Esophagus squamous epithelium (tissue), 5 donors: ENCODE data around the gene PPFIBP1. TPM values are rescaled to one million over a fixed set of nuclear protein-coding genes. Genes with fewer than 3 reads are reported as not detected.
"Not testable (repeated sequence)": the region's sequence is repeated elsewhere in the genome, so short reads cannot be mapped to it uniquely, and the experiment has no call there.

Experiments
- DNase-seq: peaks from one replicate; lab custom pipeline; 2025; lab: John Stamatoyannopoulos, UW
- H3K27ac ChIP-seq, 4 donors: fragments of 200-600 bp; sonication (generic); one replicate each; pipeline ENCODE4 v1.5.1; 2016 to 2019; ENCODE audit warnings: mild to moderate bottlenecking in 1 of 4
- H3K27me3 ChIP-seq, 4 donors: fragments of 200-600 bp; sonication (generic); 1 replicate in 3 of 4; 2 replicates in 1 of 4; pipeline versions ENCODE4 v1.5.1 to v1.6.0; 2017 to 2021; ENCODE audit warnings: antibody characterized with exemption in 1 of 4
- H3K36me3 ChIP-seq, 3 donors: fragments of 200-600 bp; sonication (generic); one replicate each; pipeline ENCODE4 v1.5.1; 2016 to 2019
- H3K4me1 ChIP-seq, 3 donors: fragments of 200-600 bp; sonication (generic); one replicate each; pipeline ENCODE4 v1.5.1; 2017 to 2019
- H3K4me3 ChIP-seq, 4 donors: fragments of 200-600 bp; sonication (generic); 1 replicate in 3 of 4; 2 replicates in 1 of 4; pipeline ENCODE4 v1.5.1; 2016 to 2019; ENCODE audit warnings: mild to moderate bottlenecking in 2 of 4, moderate library complexity in 1 of 4
- H3K9me3 ChIP-seq, 3 donors: fragments of 200-600 bp; sonication (generic); one replicate each; pipeline ENCODE4 v1.5.1; 2016 to 2019
- POLR2A ChIP-seq, 4 donors: fragments of 450-650 bp; IDR thresholded peaks; one replicate each; pipeline ENCODE4 v1.6.1; 2017; ENCODE audit warnings: antibody characterized with exemption in 4 of 4, mild to moderate bottlenecking in 4 of 4, moderate library complexity in 3 of 4
- WGBS, 2 donors: methylation state at CpG; one replicate each; pipeline ENCODE4 v1.1.5; 2018; 5-methylcytosine and 5-hydroxymethylcytosine counted together
- intact Hi-C: fragments of 100-400 bp; cut with DNase I; formaldehyde crosslinking; loops from one replicate; pipeline ENCODE4 v1.15.0; 2022
- total RNA-seq, 4 donors: library from RNA; depleted of rRNA; stranded (reverse); fragments of >200 nt; gene quantifications; one replicate each; pipeline ENCODE4 v1.1.0, GENCODE V29; 2016
- TF ChIP-seq, protein P1 (sequence below), 6 experiments: fragments of 450-650 bp in 4 of 6; fragments of 200-600 bp in 2 of 6; sonication (generic) in 2 of 6; IDR thresholded peaks; one replicate each; pipeline ENCODE4 v1.5.1; 2016 to 2019; ENCODE audit warnings: antibody characterized with exemption in 6 of 6, mild to moderate bottlenecking in 4 of 6, moderate library complexity in 4 of 6
- donor health status: DM: yes; HTN: yes; CAD: no.

PPFIBP1 gene
- total RNA-seq, 4 donors from 2014 or later, result 41.9 to 62.6 (median 46.7) TPM

DNA sequence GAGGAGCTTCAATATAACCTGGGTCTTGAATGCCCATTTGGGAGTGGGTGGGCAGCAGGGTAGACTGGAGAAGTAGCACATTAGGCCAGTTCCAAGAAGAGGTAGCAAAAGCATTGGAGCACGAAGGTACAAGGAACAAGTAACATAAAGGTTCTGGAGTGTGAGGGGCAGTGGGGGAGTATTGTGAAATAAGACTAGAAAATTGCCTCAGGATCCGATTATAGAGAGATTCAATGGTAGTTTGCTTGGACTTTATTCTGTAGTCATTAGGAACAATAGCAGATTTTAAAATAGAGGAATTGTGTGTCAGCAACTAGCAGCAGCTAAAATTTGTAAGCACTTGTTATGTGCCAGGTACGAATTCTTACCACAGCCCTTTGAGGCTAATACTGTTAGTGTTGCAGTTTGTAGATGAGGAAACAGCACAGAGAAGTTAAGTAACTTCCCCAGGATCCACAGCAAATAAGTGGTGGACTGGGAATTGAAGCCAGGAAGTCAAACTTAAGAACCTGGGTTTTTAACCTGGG lies 61.8 kb downstream of the PPFIBP1 start:
- Histone ChIP-seq H3K4me1 (peaks cover 34 to 88% (median 53%) of the 10 kb centered on the region in 3 donors), H3K27ac (no peak overlapping the region), H3K9me3 (no peaks in the 10 kb centered on the region), H3K36me3 (no peaks in the 10 kb centered on the region), H3K27me3 (no peaks in the 10 kb centered on the region), H3K4me3 (no peak overlapping the region)
- TF ChIP-seq, protein P1, sequence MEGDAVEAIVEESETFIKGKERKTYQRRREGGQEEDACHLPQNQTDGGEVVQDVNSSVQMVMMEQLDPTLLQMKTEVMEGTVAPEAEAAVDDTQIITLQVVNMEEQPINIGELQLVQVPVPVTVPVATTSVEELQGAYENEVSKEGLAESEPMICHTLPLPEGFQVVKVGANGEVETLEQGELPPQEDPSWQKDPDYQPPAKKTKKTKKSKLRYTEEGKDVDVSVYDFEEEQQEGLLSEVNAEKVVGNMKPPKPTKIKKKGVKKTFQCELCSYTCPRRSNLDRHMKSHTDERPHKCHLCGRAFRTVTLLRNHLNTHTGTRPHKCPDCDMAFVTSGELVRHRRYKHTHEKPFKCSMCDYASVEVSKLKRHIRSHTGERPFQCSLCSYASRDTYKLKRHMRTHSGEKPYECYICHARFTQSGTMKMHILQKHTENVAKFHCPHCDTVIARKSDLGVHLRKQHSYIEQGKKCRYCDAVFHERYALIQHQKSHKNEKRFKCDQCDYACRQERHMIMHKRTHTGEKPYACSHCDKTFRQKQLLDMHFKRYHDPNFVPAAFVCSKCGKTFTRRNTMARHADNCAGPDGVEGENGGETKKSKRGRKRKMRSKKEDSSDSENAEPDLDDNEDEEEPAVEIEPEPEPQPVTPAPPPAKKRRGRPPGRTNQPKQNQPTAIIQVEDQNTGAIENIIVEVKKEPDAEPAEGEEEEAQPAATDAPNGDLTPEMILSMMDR (IDR thresholded peaks at IDR 0.05), result no peak
- no peak for TF ChIP-seq POLR2A (IDR thresholded peaks at IDR 0.05)
- DNase-seq, result no peak
- 37 to 50% methylated on average over 3 of the region's 3 CpGs for WGBS, 2 donors
- intact Hi-C loops, result no loop called here

DNA sequence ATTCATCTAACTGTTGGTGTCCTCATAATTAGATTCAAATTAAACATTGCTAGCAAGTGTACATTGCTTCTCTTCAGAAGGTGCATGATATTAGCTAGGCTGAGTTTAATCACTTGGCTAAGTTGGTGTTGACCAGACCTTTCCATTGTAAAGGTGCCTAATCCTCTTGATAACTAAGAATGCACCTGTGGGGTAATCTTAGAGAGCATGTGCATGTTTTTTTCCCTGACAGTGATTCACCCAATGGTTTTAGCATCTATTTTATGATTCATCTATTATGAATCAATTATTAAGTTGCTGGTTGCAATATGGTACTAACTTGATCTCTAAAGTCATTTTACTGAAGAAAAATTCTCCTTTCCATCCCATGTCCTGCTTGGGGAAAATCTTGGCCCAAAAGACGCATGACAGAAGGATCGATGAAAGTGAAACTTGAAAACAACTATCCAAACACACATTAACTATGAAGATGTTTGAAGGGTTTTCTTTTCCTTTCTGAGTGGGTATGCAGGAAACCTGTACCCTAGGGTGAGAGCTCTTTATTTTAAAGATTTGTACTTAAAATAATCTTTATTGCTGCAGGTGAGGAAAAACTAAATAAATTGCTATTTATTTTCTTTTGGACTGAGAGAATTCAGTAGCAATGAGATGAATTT lies 64.2 kb downstream of the PPFIBP1 start:
- H3K36me3 ChIP-seq, intact Hi-C loops, H3K27me3 ChIP-seq, H3K9me3 ChIP-seq, DNase-seq: not testable (repeated sequence)
- Histone ChIP-seq H3K4me3 (peak overlapping the region in 1 of 4 donors; percentile 33), H3K27ac (peak overlapping the region in 3 of 4 donors; percentile 56 to 84 (median 78)), H3K4me1 (peaks cover 29 to 88% (median 60%) of the 10 kb centered on the region in 3 donors)
- WGBS, 2 donors, result 25 to 37% methylated on average over 2 of the region's 2 CpGs

DNA sequence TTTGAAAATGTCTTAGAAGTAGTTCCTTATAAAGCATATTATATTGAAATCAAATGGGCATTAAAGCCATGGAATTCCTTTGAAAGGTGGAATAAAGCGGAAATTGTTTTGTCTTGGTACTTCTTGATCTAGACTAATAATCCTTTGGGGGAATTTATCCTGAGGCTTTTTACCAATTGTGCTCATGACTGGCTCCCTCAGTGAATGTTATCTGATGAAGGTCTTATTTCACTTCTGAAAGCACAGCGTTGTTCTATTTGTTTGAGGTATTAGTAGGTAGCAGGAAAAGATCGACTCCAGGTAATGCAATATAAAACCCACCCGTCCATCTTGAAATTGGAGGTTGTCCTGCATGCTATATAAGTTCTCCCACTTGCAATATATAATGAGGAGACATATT lies 64.8 kb downstream of the PPFIBP1 start:
- H3K27me3 ChIP-seq, result no peaks in the 10 kb centered on the region
- peak overlapping the region in 3 of 4 donors; percentile 56 to 84 (median 78) for H3K27ac ChIP-seq
- peaks cover 23 to 88% (median 60%) of the 10 kb centered on the region in 3 donors for H3K4me1 ChIP-seq
- no peaks in the 10 kb centered on the region for H3K36me3 ChIP-seq
- TF ChIP-seq POLR2A (IDR thresholded peaks at IDR 0.05), result no peak
- TF ChIP-seq, protein P1 (IDR thresholded peaks at IDR 0.05), result no peak
- WGBS, 2 donors, result 48 to 74% methylated on average over 4 of the region's 4 CpGs
- no peaks in the 10 kb centered on the region for H3K9me3 ChIP-seq
- intact Hi-C loops, result no loop called here
- no peak overlapping the region for H3K4me3 ChIP-seq
- no peak for DNase-seq

DNA sequence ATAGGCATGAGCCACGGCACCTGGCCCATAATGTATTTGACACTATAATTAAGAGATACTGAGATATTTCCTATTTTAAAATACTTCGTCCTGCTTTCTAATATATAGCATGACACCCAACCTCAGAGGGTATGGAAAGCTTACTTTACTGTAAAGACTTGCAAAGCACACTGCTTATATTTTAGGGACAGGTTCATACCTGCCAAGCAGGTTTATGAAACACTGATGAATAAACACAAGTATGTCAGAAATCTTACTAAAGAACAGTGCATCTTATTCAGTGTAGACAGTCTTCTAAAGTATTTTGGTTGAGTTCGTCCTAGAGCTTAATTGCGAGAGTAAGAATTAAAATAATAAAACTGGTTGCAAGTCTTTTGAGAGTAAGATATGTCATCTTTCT lies 65.4 kb downstream of the PPFIBP1 start:
- no peak for DNase-seq
- Histone ChIP-seq H3K36me3 (no peaks in the 10 kb centered on the region), H3K4me3 (no peak overlapping the region), H3K4me1 (peaks cover 22 to 88% (median 59%) of the 10 kb centered on the region in 3 donors), H3K27me3 (no peaks in the 10 kb centered on the region), H3K9me3 (no peaks in the 10 kb centered on the region), H3K27ac (peak overlapping the region; percentile 11 to 84 (median 74))
- TF ChIP-seq, protein P1 (IDR thresholded peaks at IDR 0.05), result no peak
- TF ChIP-seq POLR2A (IDR thresholded peaks at IDR 0.05), result no peak
- WGBS, 2 donors, result 45 to 52% methylated on average over 4 of the region's 4 CpGs
- intact Hi-C loops, result no loop called here

DNA sequence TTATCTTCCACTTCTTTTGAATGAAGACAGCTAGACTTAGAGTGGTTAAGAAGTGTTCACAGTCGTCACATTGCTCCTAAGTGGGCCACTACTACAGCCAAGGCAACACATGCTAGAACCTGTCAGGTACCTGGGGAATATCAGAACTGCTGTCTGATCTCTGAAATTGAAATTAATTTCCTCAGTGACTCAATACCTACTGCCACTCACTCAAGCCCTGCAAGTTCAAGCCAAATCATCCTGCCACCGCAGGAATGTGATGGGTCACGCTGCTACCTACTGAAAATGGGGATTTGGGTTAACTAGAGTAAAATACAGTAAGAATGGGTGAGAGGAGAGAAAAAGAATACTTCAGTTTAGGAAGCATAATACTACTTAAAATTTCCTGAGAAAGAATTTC lies 67.7 kb downstream of the PPFIBP1 start:
- intact Hi-C loops, result not testable (repeated sequence)
- 41 to 45% methylated on average over 2 of the region's 3 CpGs for WGBS, 2 donors

DNA sequence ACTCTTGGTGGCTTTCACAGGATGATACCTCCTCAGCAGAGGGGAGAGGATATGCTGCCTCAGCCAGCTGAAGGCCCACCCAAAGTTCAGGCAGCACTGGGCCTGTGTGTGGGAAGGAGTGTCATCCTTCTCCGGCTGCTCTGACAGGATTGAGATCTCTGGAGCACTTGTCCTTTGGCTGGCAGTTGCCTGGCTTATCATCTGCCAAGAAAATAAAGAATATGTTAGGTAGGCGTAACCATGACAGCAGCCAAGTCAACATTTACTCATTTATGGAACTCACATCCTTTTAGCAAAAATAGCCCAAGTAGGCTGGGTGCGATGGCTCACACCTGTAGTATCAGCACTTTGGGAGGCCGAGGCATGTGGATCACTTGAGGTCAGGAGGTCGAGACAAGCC lies 68.5 kb downstream of the PPFIBP1 start:
- peaks cover 22 to 80% (median 42%) of the 10 kb centered on the region in 3 donors for H3K4me1 ChIP-seq
- intact Hi-C loops, result no loop called here

More for the DNA sequence above, 67.7 kb downstream of the PPFIBP1 start:
- H3K9me3 ChIP-seq, H3K4me3 ChIP-seq, H3K36me3 ChIP-seq, DNase-seq, H3K27me3 ChIP-seq: not testable (repeated sequence)
- Histone ChIP-seq H3K4me1 (peaks cover 22 to 81% (median 42%) of the 10 kb centered on the region in 3 donors), H3K27ac (peak overlapping the region; percentile 50 to 84 (median 78))

More for the DNA sequence above, 68.5 kb downstream of the PPFIBP1 start:
- TF ChIP-seq, protein P1 (IDR thresholded peaks at IDR 0.05), result no peak
- TF ChIP-seq POLR2A (IDR thresholded peaks at IDR 0.05), result no peak
- no peaks in the 10 kb centered on the region for H3K36me3 ChIP-seq
- no peaks in the 10 kb centered on the region for H3K9me3 ChIP-seq
- peak overlapping the region; percentile 70 to 84 (median 78) for H3K27ac ChIP-seq
- WGBS, 2 donors, result 2 to 29% methylated on average over 3 to 4 of the region's 5 CpGs
- no peak overlapping the region for H3K4me3 ChIP-seq
- no peaks in the 10 kb centered on the region for H3K27me3 ChIP-seq
- no peak for DNase-seq
